Esophagus muscularis mucosa (tissue), 4 donors: ENCODE results near the gene TMEM269.

Experiments used
- EP300 ChIP-seq: sonication (generic); formaldehyde crosslinking; IDR thresholded peaks from one replicate; pipeline ENCODE4 v1.6.1; 2017; ENCODE audit warnings: antibody characterized with exemption
- POLR2A ChIP-seq: fragments of 450-650 bp; IDR thresholded peaks from one replicate; pipeline ENCODE4 v1.6.1; 2017; ENCODE audit warnings: antibody characterized with exemption, moderate library complexity, mild to moderate bottlenecking, low read depth
- POLR2AphosphoS5 ChIP-seq, 2 donors: sonication (generic); formaldehyde crosslinking; IDR thresholded peaks; one replicate each; pipeline ENCODE4 v1.6.1; 2017; ENCODE audit warnings: antibody characterized with exemption in 2 of 2
- TF ChIP-seq, protein P1 (sequence below), 3 experiments: fragments of 200-600 bp in 2 of 3; fragments of 450-650 bp in 1 of 3; sonication (generic) in 2 of 3; IDR thresholded peaks; one replicate each; pipeline ENCODE4 v1.5.1; 2017 to 2019; ENCODE audit warnings: antibody characterized with exemption in 3 of 3, mild to moderate bottlenecking in 2 of 3, moderate library complexity in 1 of 3

DNA sequence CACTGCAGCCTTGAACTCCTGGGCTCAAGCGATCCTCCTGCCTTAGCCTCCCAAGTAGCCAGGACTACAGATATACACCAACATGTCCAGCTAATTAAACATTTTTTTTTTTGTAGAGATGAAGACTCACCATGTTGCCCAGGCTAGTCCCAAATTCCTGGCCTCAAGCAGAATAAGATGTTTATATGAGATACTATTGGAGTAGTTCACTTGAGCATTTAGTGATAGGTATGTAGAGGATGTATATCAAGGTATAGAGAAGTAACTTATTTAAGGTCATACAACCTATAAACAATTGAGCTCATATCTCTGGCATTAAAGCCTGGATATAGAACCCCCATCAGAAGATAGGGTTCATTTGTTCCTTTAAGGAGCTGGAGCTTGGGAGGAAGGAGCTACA is 4.6 kb upstream of the TMEM269 start:
- TF ChIP-seq, protein P1, sequence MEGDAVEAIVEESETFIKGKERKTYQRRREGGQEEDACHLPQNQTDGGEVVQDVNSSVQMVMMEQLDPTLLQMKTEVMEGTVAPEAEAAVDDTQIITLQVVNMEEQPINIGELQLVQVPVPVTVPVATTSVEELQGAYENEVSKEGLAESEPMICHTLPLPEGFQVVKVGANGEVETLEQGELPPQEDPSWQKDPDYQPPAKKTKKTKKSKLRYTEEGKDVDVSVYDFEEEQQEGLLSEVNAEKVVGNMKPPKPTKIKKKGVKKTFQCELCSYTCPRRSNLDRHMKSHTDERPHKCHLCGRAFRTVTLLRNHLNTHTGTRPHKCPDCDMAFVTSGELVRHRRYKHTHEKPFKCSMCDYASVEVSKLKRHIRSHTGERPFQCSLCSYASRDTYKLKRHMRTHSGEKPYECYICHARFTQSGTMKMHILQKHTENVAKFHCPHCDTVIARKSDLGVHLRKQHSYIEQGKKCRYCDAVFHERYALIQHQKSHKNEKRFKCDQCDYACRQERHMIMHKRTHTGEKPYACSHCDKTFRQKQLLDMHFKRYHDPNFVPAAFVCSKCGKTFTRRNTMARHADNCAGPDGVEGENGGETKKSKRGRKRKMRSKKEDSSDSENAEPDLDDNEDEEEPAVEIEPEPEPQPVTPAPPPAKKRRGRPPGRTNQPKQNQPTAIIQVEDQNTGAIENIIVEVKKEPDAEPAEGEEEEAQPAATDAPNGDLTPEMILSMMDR (IDR thresholded peaks at IDR 0.05), result no peak
- no peak for TF ChIP-seq POLR2A
- no peak for TF ChIP-seq EP300
- TF ChIP-seq POLR2AphosphoS5 (IDR thresholded peaks at IDR 0.05), result no peak
